Upper lobe of left lung (tissue), 6 donors: ENCODE measurements around the gene NSUN5. TPM values are rescaled to one million over a fixed set of nuclear protein-coding genes. Genes with fewer than 3 reads are reported as not detected.
A peak's percentile ranks its signal among the peaks of the same experiment; 100 is the strongest.

Source experiments
- ATAC-seq, 2 donors: fragments of 200-7000 bp; cut with Tn5 transposase; one replicate each; pipeline ENCODE4 v1.9.1; 2022; ENCODE audit warnings: mild to moderate bottlenecking in 2 of 2, moderate library complexity in 2 of 2; ENCODE audit not compliant: low FRiP score in 2 of 2
- DNase-seq, 2 donors: peaks; one replicate each; pipeline ENCODE4 v3.0.0-alpha.2; 2019 to 2020
- H3K27ac ChIP-seq, 4 donors: fragments of 200-600 bp; sonication (generic); one replicate each; pipeline ENCODE4 v1.5.1; 2016 to 2019
- H3K27me3 ChIP-seq, 4 donors: fragments of 200-600 bp; sonication (generic); one replicate each; pipeline ENCODE4 v1.5.1; 2017 to 2019
- H3K36me3 ChIP-seq, 4 donors: fragments of 200-600 bp; sonication (generic); one replicate each; pipeline ENCODE4 v1.5.1; 2016 to 2019
- H3K4me1 ChIP-seq, 4 donors: fragments of 200-600 bp; sonication (generic); one replicate each; pipeline ENCODE4 v1.5.1; 2018 to 2019
- H3K4me3 ChIP-seq, 4 donors: fragments of 200-600 bp; sonication (generic); one replicate each; pipeline ENCODE4 v1.5.1; 2017 to 2019; ENCODE audit warnings: mild to moderate bottlenecking in 2 of 4, moderate library complexity in 1 of 4
- H3K9me3 ChIP-seq, 4 donors: fragments of 200-600 bp; sonication (generic); one replicate each; pipeline ENCODE4 v1.5.1; 2018 to 2019
- CTCF ChIP-seq, 6 experiments: fragments of 450-650 bp in 4 of 6; fragments of 200-600 bp in 2 of 6; sonication (generic) in 2 of 6; IDR thresholded peaks; one replicate each; pipeline ENCODE4 v1.5.1; 2016 to 2019; ENCODE audit warnings: antibody characterized with exemption in 6 of 6
- EP300 ChIP-seq, 4 donors: sonication (generic); formaldehyde crosslinking; IDR thresholded peaks; one replicate each; pipeline ENCODE4 v1.5.1; 2017; ENCODE audit warnings: antibody characterized with exemption in 4 of 4, control low read depth in 2 of 4
- POLR2A ChIP-seq, 4 donors: fragments of 450-650 bp; IDR thresholded peaks; one replicate each; pipeline ENCODE4 v1.5.1; 2016 to 2017; ENCODE audit warnings: antibody characterized with exemption in 4 of 4, mild to moderate bottlenecking in 2 of 4
- POLR2AphosphoS5 ChIP-seq, 2 donors: sonication (generic); formaldehyde crosslinking; IDR thresholded peaks; one replicate each; pipeline ENCODE4 v1.5.1; 2017; ENCODE audit warnings: antibody characterized with exemption in 2 of 2
- WGBS, 2 donors: methylation state at CpG; one replicate each; pipeline ENCODE4 v1.1.5; 2017 to 2018; 5-methylcytosine and 5-hydroxymethylcytosine counted together
- total RNA-seq, 6 donors: library from RNA; depleted of rRNA in 4 of 6; stranded (reverse); fragments of >200 nt in 4 of 6; gene quantifications; one replicate each; pipeline versions ENCODE4 v1.1.0 to v1.2.1, GENCODE V29; 2016 to 2021
- donor health status: DM: no; HTN: no; CAD: no; lungs with moderate emphysema.
- donor health status: DM: no; HTN: yes; CAD: no; lungs with severe emphysema.

NSUN5 gene
- 10 to 100 TPM; 19.4 to 34.5 (median 30.9) TPM for total RNA-seq

GRCh38 chr7:73308665-73309214 is at the start of gene NSUN5:
TSS of gene NSUN5 (minus strand) at chr7:73308826. CDS start at chr7:73308790, 36 bp downstream.
- Histone ChIP-seq H3K9me3 (no peaks in the 10 kb centered on the region), H3K4me1 (peaks cover 8 to 24% (median 14%) of the 10 kb centered on the region in 4 donors), H3K4me3 (peak within 1 kb of the TSS; percentile 69 to 98 (median 84)), H3K27ac (peak within 1 kb of the TSS; percentile 60 to 86 (median 81)), H3K36me3 (peaks cover 2 to 29% (median 23%) of the 10 kb centered on the region in 4 donors), H3K27me3 (no peaks in the 10 kb centered on the region)
- ATAC-seq (peak; percentile 93 to 96), DNase-seq (peak; percentile 93 to 97)
- TF ChIP-seq EP300 (IDR thresholded peaks at IDR 0.05) (peak in 1 of 4 donors; percentile 8), POLR2AphosphoS5 (IDR thresholded peaks at IDR 0.05) (peak; percentile 82), POLR2A (IDR thresholded peaks at IDR 0.05) (peak in 1 of 4 donors; percentile 78), CTCF (IDR thresholded peaks at IDR 0.05) (no peak)
- WGBS, 2 donors = 19 to 35% methylated on average over 18 to 35 of the region's 40 CpGs

- Histone ChIP-seq H3K27me3 (no peaks in the 10 kb centered on the region), H3K36me3 (no peaks in the 10 kb centered on the region), H3K4me1 (peaks cover 0 to 13% (median 8%) of the 10 kb centered on the region in 4 donors), H3K27ac (no peak overlapping the region), H3K4me3 (no peak overlapping the region), H3K9me3 (no peaks in the 10 kb centered on the region)
- DNase-seq = no peak
- 67 to 80% methylated on average over 5 of the region's 5 CpGs for WGBS, 2 donors
- no peak for ATAC-seq
- TF ChIP-seq EP300 (IDR thresholded peaks at IDR 0.05) = no peak
- no peak for TF ChIP-seq POLR2AphosphoS5 (IDR thresholded peaks at IDR 0.05)
- no peak for TF ChIP-seq POLR2A (IDR thresholded peaks at IDR 0.05)
- no peak for TF ChIP-seq CTCF (IDR thresholded peaks at IDR 0.05)
Measured at GRCh38 chr7:73356159-73356558, 47.5 kb upstream of the NSUN5 start.

GRCh38 chr7:73354821-73355220 is 46.2 kb upstream of the NSUN5 start:
- H3K36me3 ChIP-seq = no peaks in the 10 kb centered on the region
- WGBS, 2 donors = 89 to 96% methylated on average over 17 of the region's 17 CpGs
- DNase-seq = no peak
- no peaks in the 10 kb centered on the region for H3K27me3 ChIP-seq
- no peak for ATAC-seq
- H3K4me3 ChIP-seq = no peak overlapping the region
- no peak overlapping the region for H3K27ac ChIP-seq
- no peak for TF ChIP-seq CTCF (IDR thresholded peaks at IDR 0.05)
- TF ChIP-seq POLR2A (IDR thresholded peaks at IDR 0.05) = no peak
- TF ChIP-seq POLR2AphosphoS5 (IDR thresholded peaks at IDR 0.05) = no peak
- TF ChIP-seq EP300 (IDR thresholded peaks at IDR 0.05) = no peak
- peaks cover 0 to 13% (median 8%) of the 10 kb centered on the region in 4 donors for H3K4me1 ChIP-seq
- H3K9me3 ChIP-seq = no peaks in the 10 kb centered on the region

- no peak overlapping the region for H3K27ac ChIP-seq
- DNase-seq (peak in 1 of 2 donors; percentile 62), ATAC-seq (peak in 1 of 2 donors; percentile 15)
- H3K27me3 ChIP-seq = no peaks in the 10 kb centered on the region
- TF ChIP-seq POLR2A (IDR thresholded peaks at IDR 0.05) = no peak
- no peak overlapping the region for H3K4me3 ChIP-seq
- no peaks in the 10 kb centered on the region for H3K9me3 ChIP-seq
- peaks cover 0 to 13% (median 8%) of the 10 kb centered on the region in 4 donors for H3K4me1 ChIP-seq
- H3K36me3 ChIP-seq = no peaks in the 10 kb centered on the region
- 87 to 98% methylated on average over 5 to 9 of the region's 9 CpGs for WGBS, 2 donors
Measured at GRCh38 chr7:73354196-73354595, 45.6 kb upstream of the NSUN5 start.

GRCh38 chr7:73353243-73353642 is 44.6 kb upstream of the NSUN5 start:
- Histone ChIP-seq H3K4me1 (peaks cover 0 to 6% (median 2%) of the 10 kb centered on the region in 4 donors), H3K4me3 (no peak overlapping the region), H3K36me3 (no peaks in the 10 kb centered on the region), H3K9me3 (no peaks in the 10 kb centered on the region), H3K27ac (no peak overlapping the region), H3K27me3 (no peaks in the 10 kb centered on the region)
- DNase-seq (no peak), ATAC-seq (no peak)
- 91 to 94% methylated on average over 6 of the region's 6 CpGs for WGBS, 2 donors
- TF ChIP-seq EP300 (IDR thresholded peaks at IDR 0.05) = no peak
- no peak for TF ChIP-seq POLR2A (IDR thresholded peaks at IDR 0.05)
- no peak for TF ChIP-seq CTCF (IDR thresholded peaks at IDR 0.05)
- TF ChIP-seq POLR2AphosphoS5 (IDR thresholded peaks at IDR 0.05) = no peak
